GM23248 (cell line): ENCODE results near the gene XRRA1.

Experiments used
- EZH2 ChIP-seq: fragments of 200-600 bp; sonication (generic); IDR thresholded peaks from 2 replicates; pipeline ENCODE4 v1.6.1; 2018; ENCODE audit warnings: antibody characterized with exemption, mild to moderate bottlenecking; ENCODE audit not compliant: insufficient read depth, poor library complexity, severe bottlenecking
- EZH2phosphoT487 ChIP-seq: fragments of 200-600 bp; sonication (generic); IDR thresholded peaks from 2 replicates; pipeline ENCODE4 v1.6.1; 2018; ENCODE audit warnings: antibody characterized with exemption, moderate library complexity, mild to moderate bottlenecking, low read depth; ENCODE audit not compliant: insufficient read depth

GRCh38 chr11:74937696-74938475 is 11.0 kb downstream of the XRRA1 start:
- no peak for TF ChIP-seq EZH2
- TF ChIP-seq EZH2phosphoT487: no peak
